Measurements from ENCODE around the gene SMIM5. TPM values are rescaled to one million over a fixed set of nuclear protein-coding genes. Genes with fewer than 3 reads are reported as not detected.

SMIM5 gene
- polyA plus RNA-seq, 3 donors, result 0.15 to 3.3 (median 0.43) TPM

DNA sequence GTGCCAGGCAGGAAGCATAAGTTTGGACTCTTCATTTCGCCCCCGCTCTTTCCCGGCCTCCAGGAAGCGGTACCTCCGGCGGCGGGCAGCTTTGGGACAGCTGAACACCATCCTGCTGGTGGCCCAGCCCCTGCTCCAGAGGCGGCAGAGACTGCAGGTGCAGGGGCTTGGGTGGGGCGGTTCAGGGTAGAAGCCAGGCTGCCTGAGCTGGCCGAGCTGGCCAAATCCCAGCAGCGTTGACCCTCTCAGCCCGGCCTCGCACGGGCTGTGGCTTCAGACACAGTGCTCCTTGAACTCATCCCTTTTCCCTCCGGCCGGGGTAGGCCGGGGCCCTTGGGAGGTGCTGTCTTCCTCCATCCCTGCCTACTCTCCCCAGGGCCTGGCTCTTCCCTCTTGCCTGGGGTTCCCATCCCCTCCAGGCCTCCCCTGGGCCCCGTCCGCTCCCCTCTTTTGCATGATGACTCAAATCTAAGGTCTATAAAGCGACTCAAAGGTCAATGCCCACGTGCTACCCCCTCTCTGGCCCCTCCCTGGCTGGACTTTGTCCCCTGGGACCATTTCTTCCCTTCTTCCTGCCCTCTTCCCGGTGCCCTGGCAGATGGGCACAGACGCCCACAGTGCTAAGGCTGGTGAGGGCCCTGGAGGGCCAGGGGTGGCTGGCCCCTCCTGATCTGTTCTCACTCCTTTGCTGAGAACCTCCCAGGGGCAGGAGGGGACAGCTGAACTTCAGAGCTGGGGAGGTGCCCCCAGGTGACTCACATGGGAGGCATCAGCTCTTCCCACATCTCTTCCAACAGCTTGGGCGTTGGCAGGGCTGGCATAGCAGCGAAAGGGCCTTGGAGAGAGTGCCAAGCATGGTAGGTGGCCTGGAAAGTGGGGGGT is 22.9 kb upstream of the SMIM5 start:
- H3K4me3 Mint-ChIP-seq, result no peak overlapping the region
- peaks cover 30 to 59% of the 10 kb centered on the region in 2 donors for H3K36me3 Mint-ChIP-seq
- H3K4me1 Mint-ChIP-seq, result no peaks in the 10 kb centered on the region
- Histone ChIP-seq H3K4me3 (replicated peaks in 1 of 3; ENCODE audit: low read depth in 2 of 3, low read length in 3 of 3) (no peak overlapping the region), H3K27me3 (ENCODE audit: control insufficient read depth in 2 of 2, insufficient read depth in 2 of 2, low read length in 2 of 2) (no peaks in the 10 kb centered on the region), H3K9ac (ENCODE audit: insufficient read depth, low read length, poor library complexity, severe bottlenecking) (no peak overlapping the region), H3K36me3 (replicated peaks in 1 of 2; ENCODE audit: control insufficient read depth in 1 of 2, insufficient read depth in 2 of 2, low read length in 2 of 2) (peaks cover 49 to 55% of the 10 kb centered on the region in 2 donors), H3K4me2 (replicated peaks; ENCODE audit: extremely low read depth, low read length, poor library complexity, severe bottlenecking) (no peak overlapping the region), H2AFZ (ENCODE audit: insufficient read depth, low read depth, low read length, poor library complexity, severe bottlenecking) (no peak overlapping the region), H3K4me1 (ENCODE audit: control insufficient read depth in 1 of 2, insufficient read depth in 2 of 2, low read length in 2 of 2) (no peaks in the 10 kb centered on the region), H3K9me3 (replicated peaks in 1 of 2; ENCODE audit: control insufficient read depth in 1 of 2, insufficient read depth in 1 of 2, low read length in 2 of 2) (no peaks in the 10 kb centered on the region), H3K79me2 (ENCODE audit: insufficient read depth, low read length) (no peaks in the 10 kb centered on the region), H4K20me1 (ENCODE audit: insufficient read depth, low read length) (no peaks in the 10 kb centered on the region), H3K27ac (ENCODE audit: low read depth in 1 of 2, low read length in 2 of 2) (no peak overlapping the region)
- DNase-seq, result no peak
- WGBS (ENCODE audit: insufficient coverage), result 97% methylated on average over 23 of the region's 25 CpGs
- TF ChIP-seq CTCF (IDR thresholded peaks at IDR 0.05), result no peak
- peak overlapping the region in 3 of 7 donors; percentile 7 to 73 (median 54) for H3K27ac Mint-ChIP-seq
- intact Hi-C loops (cut with micrococcal nuclease), result no loop called here
- peaks cover 0 to 2% (median 0%) of the 10 kb centered on the region in 3 donors for H3K27me3 Mint-ChIP-seq (ENCODE audit: low read depth in 3 of 3)
- no peaks in the 10 kb centered on the region for H3K9me3 Mint-ChIP-seq

DNA sequence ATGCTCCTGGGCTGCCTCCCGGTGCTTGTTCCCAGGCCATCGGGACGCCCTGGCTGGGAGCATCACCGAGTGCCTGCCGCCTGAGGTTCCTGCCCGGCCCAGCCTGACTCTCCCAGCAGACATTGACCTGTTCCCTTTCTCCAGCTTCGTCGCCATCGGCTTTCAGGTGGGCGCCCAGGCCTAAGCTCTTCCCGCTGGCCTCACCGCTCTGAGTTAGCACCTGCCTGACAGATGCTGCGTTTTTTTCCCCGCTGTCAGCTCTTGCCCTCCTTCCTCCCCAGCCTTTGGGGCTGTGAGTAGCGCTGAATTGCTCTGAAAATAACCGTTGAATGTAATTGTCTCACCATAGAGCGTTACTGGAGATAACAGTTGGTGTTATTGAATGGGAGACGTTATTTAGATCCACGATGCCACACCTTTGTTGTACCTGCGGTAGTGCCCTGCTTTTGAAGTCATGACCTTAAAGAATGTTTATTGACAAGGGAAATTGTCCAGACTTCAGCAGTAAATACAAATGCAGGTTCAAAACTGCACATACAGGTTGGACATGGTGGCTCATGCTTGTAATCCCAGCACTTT is 21.3 kb upstream of the SMIM5 start:
- DNase-seq, result no peak
- H3K27me3 Mint-ChIP-seq (ENCODE audit: low read depth in 3 of 3), result peaks cover 0 to 2% (median 0%) of the 10 kb centered on the region in 3 donors
- H3K27ac Mint-ChIP-seq, result peak overlapping the region in 1 of 7 donors; percentile 54
- Histone ChIP-seq H3K36me3 (replicated peaks in 1 of 2; ENCODE audit: control insufficient read depth in 1 of 2, insufficient read depth in 2 of 2, low read length in 2 of 2) (peaks cover 65 to 71% of the 10 kb centered on the region in 2 donors), H3K79me2 (ENCODE audit: insufficient read depth, low read length) (no peaks in the 10 kb centered on the region), H3K9me3 (replicated peaks in 1 of 2; ENCODE audit: control insufficient read depth in 1 of 2, insufficient read depth in 1 of 2, low read length in 2 of 2) (no peaks in the 10 kb centered on the region), H3K9ac (ENCODE audit: insufficient read depth, low read length, poor library complexity, severe bottlenecking) (no peak overlapping the region), H2AFZ (ENCODE audit: insufficient read depth, low read depth, low read length, poor library complexity, severe bottlenecking) (no peak overlapping the region), H3K4me3 (replicated peaks in 1 of 3; ENCODE audit: low read depth in 2 of 3, low read length in 3 of 3) (no peak overlapping the region), H3K4me1 (ENCODE audit: control insufficient read depth in 1 of 2, insufficient read depth in 2 of 2, low read length in 2 of 2) (no peaks in the 10 kb centered on the region), H3K4me2 (replicated peaks; ENCODE audit: extremely low read depth, low read length, poor library complexity, severe bottlenecking) (no peak overlapping the region), H4K20me1 (ENCODE audit: insufficient read depth, low read length) (no peaks in the 10 kb centered on the region), H3K27ac (ENCODE audit: low read depth in 1 of 2, low read length in 2 of 2) (no peak overlapping the region), H3K27me3 (ENCODE audit: control insufficient read depth in 2 of 2, insufficient read depth in 2 of 2, low read length in 2 of 2) (no peaks in the 10 kb centered on the region)
- peaks cover 36 to 66% of the 10 kb centered on the region in 2 donors for H3K36me3 Mint-ChIP-seq
- WGBS (ENCODE audit: insufficient coverage), result 97% methylated on average over 17 of the region's 20 CpGs
- intact Hi-C loops (cut with micrococcal nuclease), result no loop called here
- TF ChIP-seq CTCF (IDR thresholded peaks at IDR 0.05), result no peak
- H3K9me3 Mint-ChIP-seq, result no peaks in the 10 kb centered on the region
- no peaks in the 10 kb centered on the region for H3K4me1 Mint-ChIP-seq
- H3K4me3 Mint-ChIP-seq, result no peak overlapping the region

Measured in CD14-positive monocyte (primary cell).